Measurements from ENCODE around the gene SLC35D1. TPM values are rescaled to one million over a fixed set of nuclear protein-coding genes. Genes with fewer than 3 reads are reported as not detected.

SLC35D1 gene
- total RNA-seq, 1 experiment from 2014 or later: 3.8 TPM

- Mint-ChIP-seq H3K27ac (no peak overlapping the region), H3K4me3 (no peak overlapping the region), H3K36me3 (ENCODE audit: insufficient read depth in 1 of 3, low read depth in 3 of 3) (no peaks in the 10 kb centered on the region), H3K4me1 (no peaks in the 10 kb centered on the region), H3K9me3 (no peaks in the 10 kb centered on the region; a peak in 1 of 5 replicates), H3K27me3 (ENCODE audit: low read depth) (no peaks in the 10 kb centered on the region; the same call in 1 of the 2 replicates)
- DNase-seq: no peak
- H3K79me2 ChIP-seq (ENCODE audit: insufficient read depth, low read length): no peaks in the 10 kb centered on the region
- no peak overlapping the region for H2BK5ac ChIP-seq (ENCODE audit: insufficient read length, low read length)
- no peaks in the 10 kb centered on the region for H3K27me3 ChIP-seq (ENCODE audit: insufficient read depth, low read length)
- H3K4me1 ChIP-seq (ENCODE audit: insufficient read depth, low read length): no peaks in the 10 kb centered on the region
- H4K20me1 ChIP-seq (ENCODE audit: control insufficient read depth, insufficient read depth, insufficient read length): no peaks in the 10 kb centered on the region
- H3K9ac ChIP-seq (ENCODE audit: extremely low read depth, insufficient read length, low read length): no peak overlapping the region
- H3K14ac ChIP-seq (ENCODE audit: insufficient read depth, low read length): no peak overlapping the region
- no peak overlapping the region for H4K8ac ChIP-seq (replicated peaks; ENCODE audit: insufficient read length, low read depth, low read length)
- no peak overlapping the region for H2AK5ac ChIP-seq (ENCODE audit: insufficient read length, low read length)
- no peak overlapping the region for H2BK120ac ChIP-seq (ENCODE audit: low read depth, low read length, poor library complexity, severe bottlenecking)
- no peak overlapping the region for H4K91ac ChIP-seq (ENCODE audit: insufficient read length, low read depth, low read length)
- no peak overlapping the region for H3K4me2 ChIP-seq (ENCODE audit: insufficient read depth, insufficient read length, low read length)
- no peak overlapping the region for H2AFZ ChIP-seq (ENCODE audit: low read length)
- no peak overlapping the region for H3K4ac ChIP-seq (ENCODE audit: low read depth, low read length)
- WGBS (ENCODE audit: extremely low coverage, insufficient read length, low lambda C conversion rate): no CpG with 5 or more reads among the region's 1 CpG
- no peaks in the 10 kb centered on the region for H3K79me1 ChIP-seq (ENCODE audit: insufficient read depth, low read depth, low read length, poor library complexity, severe bottlenecking)
- H4K5ac ChIP-seq (ENCODE audit: insufficient read length, low read depth, low read length): no peak overlapping the region
- TF ChIP-seq CTCF (conservative IDR thresholded peaks at IDR 0.05): no peak
- H3K23me2 ChIP-seq (ENCODE audit: insufficient read length, low read depth, low read length, poor library complexity, severe bottlenecking): no peaks in the 10 kb centered on the region
- H3K27ac ChIP-seq (ENCODE audit: insufficient read length, low read depth, low read length): no peak overlapping the region
- H2BK12ac ChIP-seq (ENCODE audit: insufficient read length, low read depth, low read length): no peak overlapping the region
- H3K23ac ChIP-seq (ENCODE audit: insufficient read length, low read depth, low read length): no peak overlapping the region
- no peak overlapping the region for H2BK20ac ChIP-seq (ENCODE audit: low read depth, low read length, poor library complexity, severe bottlenecking)
- H2BK15ac ChIP-seq (ENCODE audit: low read depth, low read length): no peak overlapping the region
- no peak overlapping the region for H3K18ac ChIP-seq (ENCODE audit: insufficient read length, low read depth, low read length)
- no peaks in the 10 kb centered on the region for H3K9me3 ChIP-seq (ENCODE audit: control insufficient read depth, low read depth, low read length)
- no peak overlapping the region for H3K56ac ChIP-seq (ENCODE audit: insufficient read length, low read depth, low read length)
- H3T11ph ChIP-seq (ENCODE audit: low read length): no peak overlapping the region
These were observed 49.6 kb upstream of the SLC35D1 start for GRCh38 chr1:67103548-67103947.
